Vagina (tissue), 2 donors: ENCODE measurements around the gene NEDD4L.

Experiments used
- CTCF ChIP-seq, 3 experiments: fragments of 450-650 bp in 2 of 3; fragments of 200-600 bp in 1 of 3; sonication (generic) in 1 of 3; IDR thresholded peaks; one replicate each; pipeline ENCODE4 v1.5.1; 2017 to 2019; ENCODE audit warnings: antibody characterized with exemption in 3 of 3, mild to moderate bottlenecking in 2 of 3, moderate library complexity in 2 of 3
- POLR2A ChIP-seq, 2 donors: fragments of 450-650 bp; IDR thresholded peaks; one replicate each; pipeline ENCODE4 v1.6.1; 2017; ENCODE audit warnings: antibody characterized with exemption in 2 of 2, mild to moderate bottlenecking in 2 of 2, moderate library complexity in 2 of 2

- TF ChIP-seq CTCF (IDR thresholded peaks at IDR 0.05) (no peak), POLR2A (IDR thresholded peaks at IDR 0.05) (no peak)
Measured at GRCh38 chr18:58136879-58137278, 92.9 kb downstream of the NEDD4L start.
